ENCODE measurements around the gene TMTC1.

Gene TMTC1

GRCh38 chr12:29610473-29611170, 173.1 kb downstream of the TMTC1 start:
- peak; percentile 38 for DNase-seq

GRCh38 chr12:29609431-29610215, 174.1 kb downstream of the TMTC1 start:
- no peak for DNase-seq

- DNase-seq: no peak
These were observed 175.2 kb downstream of the TMTC1 start for GRCh38 chr12:29608581-29608980.

GRCh38 chr12:29599381-29599780, 184.4 kb downstream of the TMTC1 start:
- DNase-seq: no peak

- no peak for DNase-seq
These were observed 188.5 kb downstream of the TMTC1 start for GRCh38 chr12:29595071-29595755.

GRCh38 chr12:29593001-29593400, 190.7 kb downstream of the TMTC1 start:
- DNase-seq: no peak

- peak; percentile 58 for DNase-seq
These were observed 192.4 kb downstream of the TMTC1 start for GRCh38 chr12:29591140-29592020.

- no peak for DNase-seq
These were observed 193.9 kb downstream of the TMTC1 start for GRCh38 chr12:29589851-29590250.

GRCh38 chr12:29589286-29589820, 194.4 kb downstream of the TMTC1 start:
- no peak for DNase-seq

GRCh38 chr12:29582677-29583272, 201.0 kb downstream of the TMTC1 start:
- DNase-seq: no peak

- DNase-seq: no peak
These were observed 201.6 kb downstream of the TMTC1 start for GRCh38 chr12:29582146-29582545.

- no peak for DNase-seq
These were observed 202.1 kb downstream of the TMTC1 start for GRCh38 chr12:29581631-29582030.

- DNase-seq: no peak
These were observed 202.8 kb downstream of the TMTC1 start for GRCh38 chr12:29580971-29581370.

- DNase-seq: no peak
These were observed 205.0 kb downstream of the TMTC1 start for GRCh38 chr12:29578731-29579130.

GRCh38 chr12:29578070-29578469, 205.7 kb downstream of the TMTC1 start:
- DNase-seq: no peak

GRCh38 chr12:29574500-29574899, 209.2 kb downstream of the TMTC1 start:
- DNase-seq: no peak

- DNase-seq: no peak
These were observed 210.8 kb downstream of the TMTC1 start for GRCh38 chr12:29572938-29573337.

GRCh38 chr12:29572464-29572863, 211.3 kb downstream of the TMTC1 start:
- no peak for DNase-seq

GRCh38 chr12:29569132-29569757, 214.5 kb downstream of the TMTC1 start:
- DNase-seq: no peak

- no peak for DNase-seq
These were observed 217.3 kb downstream of the TMTC1 start for GRCh38 chr12:29566441-29566840.

GRCh38 chr12:29565727-29566126, 218.0 kb downstream of the TMTC1 start:
- no peak for DNase-seq

- no peak for DNase-seq
These were observed 218.8 kb downstream of the TMTC1 start for GRCh38 chr12:29564925-29565324.
